ENCODE results near the gene GPX2.
A peak's percentile ranks its signal among the peaks of the same experiment; 100 is the strongest.
"Not testable (repeated sequence)": the region's sequence is repeated elsewhere in the genome, so short reads cannot be mapped to it uniquely, and the experiment has no call there.

Gene GPX2

GRCh38 chr14:64923015-64923414 lies 19.5 kb downstream of the GPX2 start:
- H3K4me3 Mint-ChIP-seq, result no peak overlapping the region
- intact Hi-C loops (cut with micrococcal nuclease), result no loop called here
- H3K9me3 Mint-ChIP-seq, result no peaks in the 10 kb centered on the region
- no peak overlapping the region for H3K27ac Mint-ChIP-seq
- H3K27me3 Mint-ChIP-seq, result no peaks in the 10 kb centered on the region
- peaks cover 40% of the 10 kb centered on the region for H3K36me3 Mint-ChIP-seq (ENCODE audit: low read depth)
- H3K4me1 Mint-ChIP-seq (ENCODE audit: low read depth), result peaks cover 12% of the 10 kb centered on the region

GRCh38 chr14:64920465-64920864 lies 22.1 kb downstream of the GPX2 start:
- H3K9me3 Mint-ChIP-seq, result no peaks in the 10 kb centered on the region
- no peaks in the 10 kb centered on the region for H3K27me3 Mint-ChIP-seq
- peaks cover 25% of the 10 kb centered on the region for H3K36me3 Mint-ChIP-seq (ENCODE audit: low read depth)
- intact Hi-C loops (cut with micrococcal nuclease), result no loop called here
- no peak overlapping the region for H3K4me3 Mint-ChIP-seq
- H3K4me1 Mint-ChIP-seq (ENCODE audit: low read depth), result peaks cover 32% of the 10 kb centered on the region
- no peak overlapping the region for H3K27ac Mint-ChIP-seq

- Mint-ChIP-seq H3K27me3 (no peaks in the 10 kb centered on the region), H3K27ac (no peak overlapping the region), H3K36me3 (ENCODE audit: low read depth) (peaks cover 24% of the 10 kb centered on the region), H3K4me3 (no peak overlapping the region), H3K4me1 (ENCODE audit: low read depth) (peaks cover 39% of the 10 kb centered on the region), H3K9me3 (no peaks in the 10 kb centered on the region)
- intact Hi-C loops (cut with micrococcal nuclease), result loop anchor here (10.0 kb wide), 2 partner anchors 155 to 415 kb away; partner anchors contain the start of genes ZBTB1 and ZBTB25
Measured at GRCh38 chr14:64919618-64920017, 22.9 kb downstream of the GPX2 start.

- intact Hi-C loops (cut with micrococcal nuclease), result loop anchor here (10.0 kb wide), 2 partner anchors 154 to 414 kb away; partner anchors contain the start of genes ZBTB1 and ZBTB25
- no peaks in the 10 kb centered on the region for H3K27me3 Mint-ChIP-seq
- peaks cover 39% of the 10 kb centered on the region for H3K4me1 Mint-ChIP-seq (ENCODE audit: low read depth)
- no peak overlapping the region for H3K4me3 Mint-ChIP-seq
- no peaks in the 10 kb centered on the region for H3K9me3 Mint-ChIP-seq
- H3K36me3 Mint-ChIP-seq (ENCODE audit: low read depth), result peaks cover 24% of the 10 kb centered on the region
- no peak overlapping the region for H3K27ac Mint-ChIP-seq
Measured at GRCh38 chr14:64919215-64919614, 23.3 kb downstream of the GPX2 start.

GRCh38 chr14:64918216-64918615 lies 24.3 kb downstream of the GPX2 start:
- H3K36me3 Mint-ChIP-seq (ENCODE audit: low read depth), result peaks cover 17% of the 10 kb centered on the region
- H3K4me1 Mint-ChIP-seq (ENCODE audit: low read depth), result peaks cover 44% of the 10 kb centered on the region
- intact Hi-C loops (cut with micrococcal nuclease), result loop anchor here (10.0 kb wide), 2 partner anchors 153 to 413 kb away; partner anchors contain the start of genes ZBTB1 and ZBTB25
- no peaks in the 10 kb centered on the region for H3K9me3 Mint-ChIP-seq
- no peak overlapping the region for H3K27ac Mint-ChIP-seq
- H3K27me3 Mint-ChIP-seq, result no peaks in the 10 kb centered on the region
- no peak overlapping the region for H3K4me3 Mint-ChIP-seq

- Mint-ChIP-seq H3K4me3 (no peak overlapping the region), H3K36me3 (ENCODE audit: low read depth) (peaks cover 11% of the 10 kb centered on the region), H3K4me1 (ENCODE audit: low read depth) (peaks cover 44% of the 10 kb centered on the region), H3K9me3 (no peaks in the 10 kb centered on the region), H3K27ac (peak overlapping the region; percentile 97), H3K27me3 (peaks cover 2% of the 10 kb centered on the region)
- intact Hi-C loops (cut with micrococcal nuclease), result loop anchor here (2.0 to 10.0 kb wide), 4 partner anchors 71 to 411 kb away; partner anchors contain the start of genes FNTB, MAX, ZBTB1 and ZBTB25
Measured at GRCh38 chr14:64915797-64916196, 26.7 kb downstream of the GPX2 start.

GRCh38 chr14:64915029-64915424 lies 27.5 kb downstream of the GPX2 start:
- H3K9me3 Mint-ChIP-seq, result no peaks in the 10 kb centered on the region
- peaks cover 2% of the 10 kb centered on the region for H3K27me3 Mint-ChIP-seq
- peak overlapping the region; percentile 97 for H3K27ac Mint-ChIP-seq
- peaks cover 39% of the 10 kb centered on the region for H3K4me1 Mint-ChIP-seq (ENCODE audit: low read depth)
- H3K36me3 Mint-ChIP-seq (ENCODE audit: low read depth), result peaks cover 11% of the 10 kb centered on the region
- intact Hi-C loops (cut with micrococcal nuclease), result loop anchor here (2.0 to 10.0 kb wide), 4 partner anchors 72 to 410 kb away; partner anchors contain the start of genes FNTB, MAX, ZBTB1 and ZBTB25
- H3K4me3 Mint-ChIP-seq, result peak overlapping the region; percentile 88

- intact Hi-C loops (cut with micrococcal nuclease), result loop anchor here (2.0 to 10.0 kb wide), 4 partner anchors 72 to 410 kb away; partner anchors contain the start of genes FNTB, MAX, ZBTB1 and ZBTB25
- H3K4me1 Mint-ChIP-seq (ENCODE audit: low read depth), result peaks cover 39% of the 10 kb centered on the region
Measured at GRCh38 chr14:64914237-64915028, 28.1 kb downstream of the GPX2 start, which contains the start of gene CHURC1. TSS of gene CHURC1 (plus strand) at chr14:64914455. CDS start at chr14:64914496, 41 bp downstream.

GRCh38 chr14:64913477-64913876 lies 29.1 kb downstream of the GPX2 start:
- not testable (repeated sequence) for H3K4me3 Mint-ChIP-seq; H3K9me3 Mint-ChIP-seq; H3K36me3 Mint-ChIP-seq (ENCODE audit: low read depth); H3K27ac Mint-ChIP-seq; H3K27me3 Mint-ChIP-seq
- peaks cover 36% of the 10 kb centered on the region for H3K4me1 Mint-ChIP-seq (ENCODE audit: low read depth)
- intact Hi-C loops (cut with micrococcal nuclease), result loop anchor here (10.0 kb wide), 2 partner anchors 149 to 409 kb away; partner anchors contain the start of genes ZBTB1 and ZBTB25

More at GRCh38 chr14:64914237-64915028, 28.1 kb downstream of the GPX2 start, which contains the start of gene CHURC1:
- Mint-ChIP-seq H3K4me3 (peak within 1 kb of the TSS; percentile 88), H3K36me3 (ENCODE audit: low read depth) (peaks cover 8% of the 10 kb centered on the region), H3K27me3 (peaks cover 2% of the 10 kb centered on the region), H3K9me3 (no peaks in the 10 kb centered on the region), H3K27ac (peak within 1 kb of the TSS; percentile 97)

- H3K36me3 Mint-ChIP-seq (ENCODE audit: low read depth), result peaks cover 7% of the 10 kb centered on the region
- no peak overlapping the region for H3K27ac Mint-ChIP-seq
- H3K4me3 Mint-ChIP-seq, result no peak overlapping the region
- intact Hi-C loops (cut with micrococcal nuclease), result loop anchor here (10.0 kb wide), 2 partner anchors 147 to 407 kb away; partner anchors contain the start of genes ZBTB1 and ZBTB25
- peaks cover 25% of the 10 kb centered on the region for H3K4me1 Mint-ChIP-seq (ENCODE audit: low read depth)
- H3K27me3 Mint-ChIP-seq, result peaks cover 2% of the 10 kb centered on the region
- no peaks in the 10 kb centered on the region for H3K9me3 Mint-ChIP-seq
Measured at GRCh38 chr14:64912261-64912660, 30.3 kb downstream of the GPX2 start.

- H3K9me3 Mint-ChIP-seq, result no peaks in the 10 kb centered on the region
- no peak overlapping the region for H3K4me3 Mint-ChIP-seq
- no peak overlapping the region for H3K27ac Mint-ChIP-seq
- peaks cover 20% of the 10 kb centered on the region for H3K4me1 Mint-ChIP-seq (ENCODE audit: low read depth)
- intact Hi-C loops (cut with micrococcal nuclease), result loop anchor here (10.0 kb wide), 2 partner anchors 146 to 406 kb away; partner anchors contain the start of genes ZBTB1 and ZBTB25
- peaks cover 7% of the 10 kb centered on the region for H3K36me3 Mint-ChIP-seq (ENCODE audit: low read depth)
- peaks cover 2% of the 10 kb centered on the region for H3K27me3 Mint-ChIP-seq
Measured at GRCh38 chr14:64910847-64911495, 31.6 kb downstream of the GPX2 start.

- Mint-ChIP-seq H3K36me3 (ENCODE audit: low read depth) (no peaks in the 10 kb centered on the region), H3K4me1 (ENCODE audit: low read depth) (peaks cover 8% of the 10 kb centered on the region), H3K27me3 (peaks cover 2% of the 10 kb centered on the region), H3K27ac (no peak overlapping the region), H3K9me3 (no peaks in the 10 kb centered on the region), H3K4me3 (no peak overlapping the region)
- intact Hi-C loops (cut with micrococcal nuclease), result no loop called here
Measured at GRCh38 chr14:64906022-64906421, 36.5 kb downstream of the GPX2 start.

GRCh38 chr14:64899958-64900357 lies 42.6 kb downstream of the GPX2 start:
- no peaks in the 10 kb centered on the region for H3K36me3 Mint-ChIP-seq (ENCODE audit: low read depth)
- no peak overlapping the region for H3K27ac Mint-ChIP-seq
- no peak overlapping the region for H3K4me3 Mint-ChIP-seq
- no peaks in the 10 kb centered on the region for H3K9me3 Mint-ChIP-seq
- H3K27me3 Mint-ChIP-seq, result peaks cover 15% of the 10 kb centered on the region
- intact Hi-C loops (cut with micrococcal nuclease), result no loop called here
- H3K4me1 Mint-ChIP-seq (ENCODE audit: low read depth), result no peaks in the 10 kb centered on the region
